PC-9 (cell line): ENCODE measurements around the gene MOB3B. TPM values are rescaled to one million over a fixed set of nuclear protein-coding genes. Genes with fewer than 3 reads are reported as not detected.
A peak's percentile ranks its signal among the peaks of the same experiment; 100 is the strongest.

Experiments
- BruUV-seq: library from RNA; stranded (reverse); fragments of 400-500 nt; replicated peaks from 2 replicates; lab custom pipeline; 2021; lab: Mats Ljungman, UMichigan
- CTCF ChIA-PET: fragments of 300-600 bp; sonication (Branson Sonifier 250); formaldehyde crosslinking; loops from one replicate; lab custom pipeline; 2022; ENCODE audit warnings: antibody characterized with exemption; lab: Charles Lee
- POLR2A ChIA-PET: fragments of 300-600 bp; sonication (Branson Sonifier 250); formaldehyde crosslinking; loops from one replicate; lab custom pipeline; 2022; ENCODE audit warnings: antibody characterized with exemption; ENCODE audit not compliant: unreplicated experiment; lab: Charles Lee
- DNase-seq, 2 experiments: peaks; one replicate each; pipeline versions ENCODE4 v3.0.0 to v3.0.0-alpha.2; 2015 to 2022; ENCODE audit warnings: mixed read lengths in 1 of 2
- H2AFZ ChIP-seq: fragments of 200-600 bp; sonication (generic); 2 replicates; pipeline ENCODE4 v1.8.1; 2017; ENCODE audit warnings: antibody characterized with exemption
- H3F3A ChIP-seq: fragments of 200-600 bp; sonication (generic); 2 replicates; pipeline ENCODE4 v1.8.1; 2017; ENCODE audit warnings: antibody characterized with exemption, mild to moderate bottlenecking, low read depth; ENCODE audit not compliant: insufficient read depth
- H3K27ac ChIP-seq: fragments of 200-600 bp; sonication (generic); 2 replicates; pipeline ENCODE4 v1.6.1; 2016; ENCODE audit warnings: mixed run types
- H3K27me3 ChIP-seq: fragments of 200-600 bp; sonication (generic); 2 replicates; pipeline ENCODE4 v1.6.1; 2016; ENCODE audit warnings: low read depth, mixed run types; ENCODE audit not compliant: insufficient read depth
- H3K36me3 ChIP-seq: fragments of 200-600 bp; sonication (generic); 2 replicates; pipeline ENCODE4 v1.6.1; 2016; ENCODE audit warnings: low read depth, mixed run types
- H3K4me1 ChIP-seq: fragments of 200-600 bp; sonication (generic); replicated peaks from 2 replicates; pipeline ENCODE4 v1.6.1; 2016; ENCODE audit warnings: mixed run types; ENCODE audit not compliant: insufficient read depth
- H3K4me2 ChIP-seq: fragments of 200-600 bp; sonication (generic); 2 replicates; pipeline ENCODE4 v1.6.1; 2017; ENCODE audit warnings: mixed run types
- H3K4me3 ChIP-seq: fragments of 200-600 bp; sonication (generic); 2 replicates; pipeline ENCODE4 v1.6.1; 2016; ENCODE audit warnings: mixed run types
- H3K79me2 ChIP-seq: fragments of 200-600 bp; sonication (generic); 2 replicates; pipeline ENCODE4 v1.6.1; 2017; ENCODE audit warnings: low read depth, mixed run types
- H3K9me2 ChIP-seq: fragments of 200-600 bp; sonication (generic); 2 replicates; pipeline ENCODE4 v1.8.1; 2017; ENCODE audit warnings: mild to moderate bottlenecking; ENCODE audit not compliant: insufficient read depth
- H3K9me3 ChIP-seq: fragments of 200-600 bp; sonication (generic); 2 replicates; pipeline ENCODE4 v1.8.1; 2016; ENCODE audit warnings: low read depth; ENCODE audit not compliant: insufficient read depth
- H4K20me1 ChIP-seq: fragments of 200-600 bp; sonication (generic); 2 replicates; pipeline ENCODE4 v1.8.1; 2017; ENCODE audit not compliant: insufficient read depth
- CTCF ChIP-seq: fragments of 200-600 bp; sonication (generic); conservative IDR thresholded peaks from 2 replicates; pipeline ENCODE4 v1.6.1; 2017; ENCODE audit warnings: mixed run types, antibody characterized with exemption, mild to moderate bottlenecking, moderate library complexity
- EZH2 ChIP-seq: fragments of 200-600 bp; sonication (generic); IDR thresholded peaks from 2 replicates; pipeline ENCODE4 v1.8.0; 2017; ENCODE audit warnings: antibody characterized with exemption, low read depth
- intact Hi-C: fragments of 100-400 bp; cut with micrococcal nuclease; formaldehyde crosslinking; loops from one replicate; pipeline ENCODE4 v1.10.0; 2022; ENCODE audit not compliant: unreplicated experiment
- total RNA-seq: library from RNA; stranded (reverse); gene quantifications from 2 replicates; pipeline ENCODE4 v1.2.3, GENCODE V29; 2021

Gene MOB3B
- total RNA-seq, 1 experiment from 2014 or later = 4.4 TPM

DNA sequence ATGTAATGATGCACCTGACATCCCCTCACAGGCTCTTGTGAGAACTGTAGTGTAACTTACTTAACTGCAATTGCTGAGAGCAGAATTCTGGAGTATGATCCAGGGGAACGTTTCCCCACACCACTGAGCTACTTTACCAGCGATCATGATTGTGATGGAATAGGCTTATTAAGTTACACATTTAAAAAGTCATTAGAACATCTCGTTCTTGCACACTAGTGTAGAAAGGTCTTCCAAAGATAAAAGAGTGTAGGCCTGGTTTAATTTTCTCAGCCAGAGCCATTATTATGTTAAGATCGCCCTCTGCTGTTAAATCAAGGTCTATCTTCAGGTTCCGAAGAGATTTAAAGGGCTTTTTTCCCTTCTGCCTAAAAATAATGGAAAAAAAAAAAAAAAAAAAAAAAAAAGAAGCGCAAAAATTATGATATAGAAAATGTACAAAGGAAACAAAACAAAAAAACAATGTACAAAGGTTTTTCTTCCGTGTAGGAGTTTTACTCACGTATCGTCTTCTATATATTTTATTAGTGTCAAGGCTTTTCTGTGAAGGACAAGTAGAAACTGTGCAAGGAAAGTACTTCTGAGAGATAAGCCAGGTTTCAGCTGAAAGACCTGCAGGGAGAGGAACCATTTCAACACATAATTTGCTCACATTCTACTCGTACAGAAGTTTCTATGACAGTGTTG, 18.6 kb upstream of the MOB3B start:
- Histone ChIP-seq H3K9me2 (no peaks in the 10 kb centered on the region), H3K27me3 (no peaks in the 10 kb centered on the region), H3K9me3 (no peaks in the 10 kb centered on the region), H3K4me1 (no peaks in the 10 kb centered on the region), H4K20me1 (no peaks in the 10 kb centered on the region), H3F3A (no peaks in the 10 kb centered on the region), H3K79me2 (no peaks in the 10 kb centered on the region), H3K36me3 (no peaks in the 10 kb centered on the region), H3K4me2 (no peak overlapping the region), H3K4me3 (no peak overlapping the region), H3K27ac (no peak overlapping the region), H2AFZ (no peak overlapping the region)
- no TSS peak for BruUV-seq
- ChIA-PET CTCF (interaction anchor here (0.7 kb wide), 1 partner anchor 8 kb away, joined by 3 read pairs; no protein-coding TSS in a partner anchor), POLR2A (interaction anchor here (0.6 kb wide), 1 partner anchor 200 kb away, joined by 4 read pairs; no protein-coding TSS in a partner anchor)
- DNase-seq = peak in 1 of 2 experiments; percentile 36
- intact Hi-C loops = loop anchor here (1.0 to 5.0 kb wide), 2 partner anchors 215 to 516 kb away; no protein-coding TSS in a partner anchor
- peak; percentile 47 for TF ChIP-seq CTCF
- TF ChIP-seq EZH2 = no peak

DNA sequence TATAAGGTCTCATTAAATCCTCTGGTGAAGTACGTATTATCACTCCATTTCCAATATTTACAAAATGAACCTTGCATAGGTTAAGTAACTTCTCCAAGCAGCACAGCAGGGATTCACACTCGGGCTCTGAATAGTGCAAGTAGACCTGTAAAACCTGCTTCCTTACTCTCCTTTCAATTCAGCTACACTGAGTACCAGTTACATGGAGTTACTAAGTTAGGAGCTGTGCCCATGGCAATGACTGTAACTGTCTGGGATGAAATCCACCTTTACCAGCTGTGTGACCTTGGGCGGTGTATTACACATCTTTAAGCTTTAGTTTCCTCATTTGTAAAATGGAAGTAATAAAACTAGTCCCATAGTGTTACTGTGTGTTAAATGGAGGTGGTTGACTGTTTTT, 15.9 kb upstream of the MOB3B start:
- Histone ChIP-seq H4K20me1 (no peaks in the 10 kb centered on the region), H3K4me2 (no peak overlapping the region), H3K9me2 (no peaks in the 10 kb centered on the region), H3F3A (peaks cover 3% of the 10 kb centered on the region; the same call in 1 of the 2 replicates), H3K9me3 (no peaks in the 10 kb centered on the region), H3K27me3 (no peaks in the 10 kb centered on the region), H3K36me3 (no peaks in the 10 kb centered on the region), H3K27ac (no peak overlapping the region), H2AFZ (no peak overlapping the region), H3K4me3 (no peak overlapping the region), H3K79me2 (no peaks in the 10 kb centered on the region), H3K4me1 (peaks cover 7% of the 10 kb centered on the region)
- ChIA-PET CTCF (no interaction called here), POLR2A (no interaction called here)
- DNase-seq = no peak
- no TSS peak for BruUV-seq
- TF ChIP-seq CTCF (no peak), EZH2 (no peak)
- intact Hi-C loops = loop anchor here (5.0 kb wide), 1 partner anchor 513 kb away; no protein-coding TSS in a partner anchor

DNA sequence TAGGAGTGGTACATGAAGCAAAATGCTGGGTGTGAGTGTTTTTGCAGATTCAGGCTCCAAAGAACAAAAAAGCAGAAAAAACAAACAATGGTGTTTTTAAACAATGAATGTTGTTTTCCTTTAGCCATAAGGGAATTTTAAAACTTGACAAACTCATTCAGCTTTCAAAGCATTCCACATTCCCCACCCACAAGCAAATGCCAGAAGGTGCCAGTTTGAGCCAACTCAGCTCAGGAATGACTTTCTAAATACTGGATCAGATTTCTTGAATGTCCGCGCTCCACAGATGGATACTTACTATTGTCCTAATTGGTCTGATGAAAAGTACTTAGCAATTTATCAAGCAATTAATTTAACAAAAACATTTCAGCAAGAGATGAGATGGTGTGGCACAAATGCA, 12.9 kb upstream of the MOB3B start:
- TF ChIP-seq EZH2 = no peak
- TF ChIP-seq CTCF = no peak
- ChIA-PET CTCF (interaction anchor here (0.6 kb wide), 1 partner anchor 172 kb away, joined by 3 read pairs; no protein-coding TSS in a partner anchor), POLR2A (no interaction called here)
- H3K4me1 ChIP-seq = peaks cover 25% of the 10 kb centered on the region
- no peaks in the 10 kb centered on the region for H3K36me3 ChIP-seq
- H3F3A ChIP-seq = peaks cover 13% of the 10 kb centered on the region
- intact Hi-C loops = no loop called here
- H3K9me2 ChIP-seq = no peaks in the 10 kb centered on the region
- no peak overlapping the region for H3K4me2 ChIP-seq
- no peak overlapping the region for H3K27ac ChIP-seq
- no peaks in the 10 kb centered on the region for H3K9me3 ChIP-seq
- H2AFZ ChIP-seq = no peak overlapping the region
- H4K20me1 ChIP-seq = no peaks in the 10 kb centered on the region
- no peaks in the 10 kb centered on the region for H3K79me2 ChIP-seq
- BruUV-seq = no TSS peak
- no peak for DNase-seq
- no peak overlapping the region for H3K4me3 ChIP-seq
- H3K27me3 ChIP-seq = no peaks in the 10 kb centered on the region
